HCT116 (cell line): ENCODE data around the gene SLCO4A1. TPM values are rescaled to one million over a fixed set of nuclear protein-coding genes. Genes with fewer than 3 reads are reported as not detected.

Experiments
- ATAC-seq: fragments of 200-7000 bp; cut with Tn5 transposase; 2 replicates; pipeline ENCODE4 v1.9.1; 2020; ENCODE audit warnings: mild to moderate bottlenecking, moderate library complexity
- BruUV-seq: library from RNA; stranded (reverse); fragments of 400-500 nt; replicated peaks from 2 replicates; lab custom pipeline; 2021; lab: Mats Ljungman, UMichigan
- CTCF ChIA-PET: fragments of 300-600 bp; sonication (Branson Sonifier 250); formaldehyde crosslinking; loops from one replicate; lab custom pipeline; 2021; ENCODE audit warnings: antibody characterized with exemption; lab: Charles Lee
- POLR2A ChIA-PET: fragments of 300-600, 350-600 bp; sonication (Branson Sonifier 250); formaldehyde crosslinking; loops from one replicate; lab custom pipeline; 2021; ENCODE audit warnings: antibody characterized with exemption; lab: Charles Lee
- RAD21 ChIA-PET, 2 experiments: fragments of 300-600 bp; sonication (Branson Sonifier 250); formaldehyde crosslinking; loops; one replicate each; lab custom pipeline; 2023; ENCODE audit warnings: low total read pairs in 2 of 2; ENCODE audit not compliant: uncharacterized antibody in 2 of 2, unreplicated experiment in 2 of 2, low non-redundant PET in 1 of 2; lab: Charles Lee
- DNase-seq: peaks from one replicate; pipeline ENCODE4 v3.0.0-alpha.2; 2010; ENCODE audit warnings: low read depth, low spot score
- H2AFZ ChIP-seq: fragments of 200-600 bp; shearing (Covaris generic), sonication (generic); 2 replicates; pipeline ENCODE4 v1.6.1; 2017; ENCODE audit warnings: low read depth, mixed run types, mixed read lengths, antibody characterized with exemption, low read length; ENCODE audit not compliant: poor library complexity, severe bottlenecking
- H3K27ac ChIP-seq: 2 replicates; pipeline ENCODE4 v1.5.1; 2012; ENCODE audit warnings: low read depth, low read length
- H3K27me3 ChIP-seq: fragments of 200-600 bp; sonication (generic); 2 replicates; pipeline ENCODE4 v1.6.1; 2016; ENCODE audit warnings: mixed run types, low read length, mixed read lengths; ENCODE audit not compliant: insufficient read depth
- H3K36me3 ChIP-seq, 2 experiments: fragments of 200-500 bp in 1 of 2; fragments of 200-600 bp in 1 of 2; sonication (Bioruptor generic) in 1 of 2; sonication (generic) in 1 of 2; 2 replicates each; pipeline versions ENCODE4 v1.5.1 to v1.6.1; 2014 to 2016; ENCODE audit warnings: low read length in 2 of 2, inconsistent platforms in 1 of 2, mixed read lengths in 1 of 2, mixed run types in 1 of 2; ENCODE audit not compliant: insufficient read depth in 2 of 2, control insufficient read depth in 1 of 2
- H3K4me1 ChIP-seq, 2 experiments: fragments of 200-600 bp in 1 of 2; sonication (generic) in 1 of 2; 2 replicates each; pipeline versions ENCODE4 v1.5.1 to v1.6.1; 2012 to 2017; ENCODE audit warnings: low read length in 2 of 2, inconsistent platforms in 1 of 2, mild to moderate bottlenecking in 1 of 2, mixed read lengths in 1 of 2, mixed run types in 1 of 2, moderate library complexity in 1 of 2; ENCODE audit not compliant: insufficient read depth in 2 of 2, control insufficient read depth in 1 of 2
- H3K4me2 ChIP-seq: fragments of 200-600 bp; sonication (generic); 2 replicates; pipeline ENCODE4 v1.6.1; 2017; ENCODE audit warnings: mixed run types, low read length, mixed read lengths
- H3K4me3 ChIP-seq, 2 experiments: fragments of 200-600 bp in 1 of 2; sonication (generic) in 1 of 2; replicated peaks in 1 of 2; 2 replicates each; pipeline ENCODE4 v1.5.1; 2011 to 2016; ENCODE audit warnings: low read length in 2 of 2, control low read depth in 1 of 2, low read depth in 1 of 2, mild to moderate bottlenecking in 1 of 2, mixed read lengths in 1 of 2, mixed run types in 1 of 2
- H3K79me2 ChIP-seq: fragments of 200-600 bp; sonication (generic); 2 replicates; pipeline ENCODE4 v1.6.1; 2017; ENCODE audit warnings: mild to moderate bottlenecking, mixed run types, low read length, moderate library complexity, mixed read lengths; ENCODE audit not compliant: insufficient read depth
- H3K9ac ChIP-seq: fragments of 200-600 bp; sonication (generic); 2 replicates; pipeline ENCODE4 v1.6.1; 2016; ENCODE audit warnings: low read length, mixed read lengths
- H3K9me2 ChIP-seq: fragments of 200-600 bp; sonication (generic), shearing (Covaris generic); 2 replicates; pipeline ENCODE4 v1.6.1; 2017; ENCODE audit warnings: mixed run types, mild to moderate bottlenecking, moderate library complexity; ENCODE audit not compliant: insufficient read depth
- H3K9me3 ChIP-seq, 2 experiments: fragments of 200-500 bp in 1 of 2; fragments of 200-600 bp in 1 of 2; sonication (Bioruptor generic) in 1 of 2; sonication (generic) in 1 of 2; 2 replicates each; pipeline ENCODE4 v1.6.1; 2014 to 2017; ENCODE audit warnings: low read length in 2 of 2, mixed read lengths in 2 of 2, inconsistent platforms in 1 of 2, low read depth in 1 of 2, mild to moderate bottlenecking in 1 of 2, mixed run types in 1 of 2, moderate library complexity in 1 of 2; ENCODE audit not compliant: control insufficient read depth in 1 of 2, insufficient read depth in 1 of 2
- H4K20me1 ChIP-seq: fragments of 200-600 bp; sonication (generic), shearing (Covaris generic); 2 replicates; pipeline ENCODE4 v1.6.1; 2017; ENCODE audit warnings: mixed run types, mild to moderate bottlenecking, moderate library complexity; ENCODE audit not compliant: insufficient read depth
- EGR1 ChIP-seq: IDR thresholded peaks from 2 replicates; pipeline ENCODE4 v1.6.1; 2012; ENCODE audit warnings: low read depth
- EZH2phosphoT487 ChIP-seq: fragments of 200-600 bp; IDR thresholded peaks from 2 replicates; pipeline ENCODE4 v1.6.1; 2018; ENCODE audit warnings: antibody characterized with exemption, borderline replicate concordance
- FOSL1 ChIP-seq: IDR thresholded peaks from 2 replicates; pipeline ENCODE4 v1.6.1; 2012; ENCODE audit warnings: low read depth
- POLR2A ChIP-seq: IDR thresholded peaks from 2 replicates; pipeline ENCODE4 v1.7.0; 2011; ENCODE audit warnings: borderline replicate concordance; ENCODE audit not compliant: insufficient read depth, insufficient read length; ENCODE audit errors: extremely low read depth
- SIN3A ChIP-seq: IDR thresholded peaks from 2 replicates; pipeline ENCODE4 v1.6.1; 2012; ENCODE audit warnings: low read depth
- SP1 ChIP-seq: IDR thresholded peaks from 2 replicates; pipeline ENCODE4 v1.6.1; 2012; ENCODE audit warnings: low read depth
- YY1 ChIP-seq: IDR thresholded peaks from 2 replicates; pipeline ENCODE4 v1.6.1; 2011; ENCODE audit warnings: low read length, low read depth, moderate library complexity, mild to moderate bottlenecking; ENCODE audit not compliant: insufficient replicate concordance; ENCODE audit errors: extremely low read depth
- intact Hi-C: fragments of 100-400 bp; cut with micrococcal nuclease; formaldehyde crosslinking; loops from 2 replicates; pipeline ENCODE4 v1.10.0; 2022
- total RNA-seq: library from RNA; stranded (reverse); gene quantifications from one replicate; pipeline ENCODE4 v1.2.1, GENCODE V29; 2021; ENCODE audit not compliant: unreplicated experiment
- TF ChIP-seq, protein P1 (sequence below): IDR thresholded peaks from 2 replicates; pipeline ENCODE4 v1.6.1; 2012
- TF ChIP-seq, protein P2 (sequence below): IDR thresholded peaks from 2 replicates; pipeline ENCODE4 v1.6.1; 2012
- TF ChIP-seq, protein P3 (sequence below): IDR thresholded peaks from 2 replicates; pipeline ENCODE4 v1.6.1; 2011; ENCODE audit warnings: mild to moderate bottlenecking, low read length, moderate library complexity; ENCODE audit not compliant: insufficient replicate concordance; ENCODE audit errors: extremely low read depth
- TF ChIP-seq, protein P4 (sequence below): IDR thresholded peaks from 2 replicates; pipeline ENCODE4 v1.6.1; 2012; ENCODE audit warnings: low read depth

The SLCO4A1 gene
- total RNA-seq, 1 experiment from 2014 or later = 107 TPM

DNA sequence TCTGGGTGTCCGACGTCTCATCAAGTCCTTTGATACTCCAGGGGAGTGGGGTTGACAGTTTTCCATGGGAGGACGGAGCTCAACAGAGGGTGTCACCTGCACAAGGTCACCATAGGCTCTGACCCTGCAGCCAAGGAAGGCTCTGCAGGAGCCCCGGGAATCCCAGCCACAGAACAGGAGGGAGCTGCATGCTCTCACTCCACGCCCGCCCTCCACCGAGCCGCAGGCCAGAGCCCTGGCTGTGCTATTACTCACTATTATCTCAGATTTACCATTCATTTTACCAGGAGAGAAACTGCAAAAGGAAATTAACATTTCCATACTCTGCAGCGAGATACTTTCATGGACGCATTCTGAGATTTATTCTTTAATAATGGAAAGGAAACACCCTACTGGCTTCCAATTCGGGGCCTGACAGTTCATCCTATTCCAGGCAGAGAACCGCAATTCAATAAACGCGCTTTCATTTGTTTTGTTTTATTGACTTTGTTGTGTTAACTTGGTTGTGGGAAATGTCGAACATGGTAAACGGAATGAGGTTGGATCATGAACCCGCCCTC, 48.0 kb downstream of the SLCO4A1 start:
- POLR2A ChIA-PET = no interaction called here
- intact Hi-C loops = no loop called here
- H3K9ac ChIP-seq = no peak overlapping the region
- no peaks in the 10 kb centered on the region for H3K27me3 ChIP-seq
- RAD21 ChIA-PET = no interaction called here
- H2AFZ ChIP-seq = no peak overlapping the region
- TF ChIP-seq, protein P1, sequence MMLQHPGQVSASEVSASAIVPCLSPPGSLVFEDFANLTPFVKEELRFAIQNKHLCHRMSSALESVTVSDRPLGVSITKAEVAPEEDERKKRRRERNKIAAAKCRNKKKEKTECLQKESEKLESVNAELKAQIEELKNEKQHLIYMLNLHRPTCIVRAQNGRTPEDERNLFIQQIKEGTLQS = no peak
- TF ChIP-seq, protein P2, sequence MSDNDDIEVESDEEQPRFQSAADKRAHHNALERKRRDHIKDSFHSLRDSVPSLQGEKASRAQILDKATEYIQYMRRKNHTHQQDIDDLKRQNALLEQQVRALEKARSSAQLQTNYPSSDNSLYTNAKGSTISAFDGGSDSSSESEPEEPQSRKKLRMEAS = no peak
- TF ChIP-seq FOSL1 (no peak), POLR2A (no peak), SIN3A (no peak), EZH2phosphoT487 (no peak), SP1 (no peak), YY1 (no peak), EGR1 (no peak)
- TF ChIP-seq, protein P3, sequence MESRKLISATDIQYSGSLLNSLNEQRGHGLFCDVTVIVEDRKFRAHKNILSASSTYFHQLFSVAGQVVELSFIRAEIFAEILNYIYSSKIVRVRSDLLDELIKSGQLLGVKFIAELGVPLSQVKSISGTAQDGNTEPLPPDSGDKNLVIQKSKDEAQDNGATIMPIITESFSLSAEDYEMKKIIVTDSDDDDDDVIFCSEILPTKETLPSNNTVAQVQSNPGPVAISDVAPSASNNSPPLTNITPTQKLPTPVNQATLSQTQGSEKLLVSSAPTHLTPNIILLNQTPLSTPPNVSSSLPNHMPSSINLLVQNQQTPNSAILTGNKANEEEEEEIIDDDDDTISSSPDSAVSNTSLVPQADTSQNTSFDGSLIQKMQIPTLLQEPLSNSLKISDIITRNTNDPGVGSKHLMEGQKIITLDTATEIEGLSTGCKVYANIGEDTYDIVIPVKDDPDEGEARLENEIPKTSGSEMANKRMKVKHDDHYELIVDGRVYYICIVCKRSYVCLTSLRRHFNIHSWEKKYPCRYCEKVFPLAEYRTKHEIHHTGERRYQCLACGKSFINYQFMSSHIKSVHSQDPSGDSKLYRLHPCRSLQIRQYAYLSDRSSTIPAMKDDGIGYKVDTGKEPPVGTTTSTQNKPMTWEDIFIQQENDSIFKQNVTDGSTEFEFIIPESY = no peak
- TF ChIP-seq, protein P4, sequence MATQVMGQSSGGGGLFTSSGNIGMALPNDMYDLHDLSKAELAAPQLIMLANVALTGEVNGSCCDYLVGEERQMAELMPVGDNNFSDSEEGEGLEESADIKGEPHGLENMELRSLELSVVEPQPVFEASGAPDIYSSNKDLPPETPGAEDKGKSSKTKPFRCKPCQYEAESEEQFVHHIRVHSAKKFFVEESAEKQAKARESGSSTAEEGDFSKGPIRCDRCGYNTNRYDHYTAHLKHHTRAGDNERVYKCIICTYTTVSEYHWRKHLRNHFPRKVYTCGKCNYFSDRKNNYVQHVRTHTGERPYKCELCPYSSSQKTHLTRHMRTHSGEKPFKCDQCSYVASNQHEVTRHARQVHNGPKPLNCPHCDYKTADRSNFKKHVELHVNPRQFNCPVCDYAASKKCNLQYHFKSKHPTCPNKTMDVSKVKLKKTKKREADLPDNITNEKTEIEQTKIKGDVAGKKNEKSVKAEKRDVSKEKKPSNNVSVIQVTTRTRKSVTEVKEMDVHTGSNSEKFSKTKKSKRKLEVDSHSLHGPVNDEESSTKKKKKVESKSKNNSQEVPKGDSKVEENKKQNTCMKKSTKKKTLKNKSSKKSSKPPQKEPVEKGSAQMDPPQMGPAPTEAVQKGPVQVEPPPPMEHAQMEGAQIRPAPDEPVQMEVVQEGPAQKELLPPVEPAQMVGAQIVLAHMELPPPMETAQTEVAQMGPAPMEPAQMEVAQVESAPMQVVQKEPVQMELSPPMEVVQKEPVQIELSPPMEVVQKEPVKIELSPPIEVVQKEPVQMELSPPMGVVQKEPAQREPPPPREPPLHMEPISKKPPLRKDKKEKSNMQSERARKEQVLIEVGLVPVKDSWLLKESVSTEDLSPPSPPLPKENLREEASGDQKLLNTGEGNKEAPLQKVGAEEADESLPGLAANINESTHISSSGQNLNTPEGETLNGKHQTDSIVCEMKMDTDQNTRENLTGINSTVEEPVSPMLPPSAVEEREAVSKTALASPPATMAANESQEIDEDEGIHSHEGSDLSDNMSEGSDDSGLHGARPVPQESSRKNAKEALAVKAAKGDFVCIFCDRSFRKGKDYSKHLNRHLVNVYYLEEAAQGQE = no peak
- no peaks in the 10 kb centered on the region for H4K20me1 ChIP-seq
- H3K4me3 ChIP-seq = no peak overlapping the region
- H3K9me3 ChIP-seq = no peaks in the 10 kb centered on the region
- H3K4me2 ChIP-seq = no peak overlapping the region
- ATAC-seq = no peak
- H3K27ac ChIP-seq = no peak overlapping the region
- no TSS peak for BruUV-seq
- peaks cover 6 to 24% of the 10 kb centered on the region in 2 experiments for H3K4me1 ChIP-seq
- CTCF ChIA-PET = interaction anchor here (1.1 kb wide), 1 partner anchor 14 kb away, joined by 3 read pairs; no protein-coding TSS in a partner anchor
- H3K79me2 ChIP-seq = no peaks in the 10 kb centered on the region
- DNase-seq = no peak
- no peaks in the 10 kb centered on the region for H3K36me3 ChIP-seq
- no peaks in the 10 kb centered on the region for H3K9me2 ChIP-seq
